ENCODE data around the gene TMC3.
"Not testable (repeated sequence)": the region's sequence is repeated elsewhere in the genome, so short reads cannot be mapped to it uniquely, and the experiment has no call there.

The TMC3 gene

DNA sequence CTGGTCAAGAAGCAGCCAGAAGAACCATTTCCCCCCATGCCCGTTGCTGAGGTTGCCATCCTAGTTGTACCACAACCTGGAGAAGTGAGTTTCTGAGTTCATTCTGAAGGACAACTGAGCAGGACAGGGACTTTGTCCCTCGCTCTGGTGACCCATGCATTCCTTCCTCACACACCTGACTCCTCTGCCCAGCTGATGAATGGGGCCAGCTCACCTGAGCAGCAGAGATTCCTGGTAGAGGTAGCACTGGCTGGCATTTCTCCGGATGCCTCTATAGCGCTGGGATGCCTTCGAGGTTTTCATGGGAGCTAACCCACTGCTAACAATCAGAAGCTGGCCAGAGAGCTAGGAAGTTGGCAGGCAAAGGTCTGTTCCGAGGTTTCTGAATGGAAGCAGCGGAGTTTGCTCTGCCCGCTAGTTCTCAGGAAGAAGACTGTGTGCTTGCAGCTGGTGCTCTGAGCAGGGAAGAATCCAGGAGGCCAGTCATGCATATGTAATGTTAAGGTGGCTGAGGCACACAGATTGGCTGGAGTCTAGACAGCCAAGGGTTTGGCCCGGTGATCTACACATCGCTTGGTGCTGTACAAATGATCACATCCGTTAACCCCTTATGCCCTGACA lies at the start of gene TMC3:
Gene TMC3 (minus strand): TSS at position 439 of the 621 bp plus-strand sequence. CDS start 136 bp downstream, at position 303.
- Mint-ChIP-seq H3K9me3 (no peaks in the 10 kb centered on the region), H3K4me3 (no peak within 1 kb of the TSS), H3K27ac (no peak within 1 kb of the TSS), H3K36me3 (ENCODE audit: low read depth) (no peaks in the 10 kb centered on the region), H3K27me3 (no peaks in the 10 kb centered on the region), H3K4me1 (no peaks in the 10 kb centered on the region)
- no peak for ATAC-seq
- DNase-seq: no peak

DNA sequence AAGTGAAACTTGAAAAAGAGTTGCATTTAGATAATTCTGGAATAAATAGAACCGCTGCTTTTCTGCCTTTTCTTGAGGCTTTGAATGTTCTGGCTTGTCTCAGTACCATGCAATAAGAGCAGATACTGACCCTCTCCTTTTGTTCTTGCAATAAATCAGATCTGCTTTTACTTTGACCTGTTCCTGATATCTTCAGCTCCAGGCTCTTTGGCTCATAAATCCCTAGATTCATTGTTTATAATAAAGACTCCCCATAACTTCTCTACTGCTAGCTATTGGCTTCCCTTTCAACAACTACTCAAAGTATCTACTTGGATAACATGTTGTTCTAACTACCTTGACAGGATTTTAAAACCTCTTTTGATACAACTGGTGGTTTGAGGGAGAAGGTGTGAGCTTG lies 47.4 kb upstream of the TMC3 start:
- Mint-ChIP-seq H3K27me3 (no peaks in the 10 kb centered on the region), H3K9me3 (no peaks in the 10 kb centered on the region), H3K4me1 (no peaks in the 10 kb centered on the region), H3K36me3 (ENCODE audit: low read depth) (no peaks in the 10 kb centered on the region), H3K27ac (no peak overlapping the region), H3K4me3 (no peak overlapping the region)
- DNase-seq (no peak), ATAC-seq (no peak)

DNA sequence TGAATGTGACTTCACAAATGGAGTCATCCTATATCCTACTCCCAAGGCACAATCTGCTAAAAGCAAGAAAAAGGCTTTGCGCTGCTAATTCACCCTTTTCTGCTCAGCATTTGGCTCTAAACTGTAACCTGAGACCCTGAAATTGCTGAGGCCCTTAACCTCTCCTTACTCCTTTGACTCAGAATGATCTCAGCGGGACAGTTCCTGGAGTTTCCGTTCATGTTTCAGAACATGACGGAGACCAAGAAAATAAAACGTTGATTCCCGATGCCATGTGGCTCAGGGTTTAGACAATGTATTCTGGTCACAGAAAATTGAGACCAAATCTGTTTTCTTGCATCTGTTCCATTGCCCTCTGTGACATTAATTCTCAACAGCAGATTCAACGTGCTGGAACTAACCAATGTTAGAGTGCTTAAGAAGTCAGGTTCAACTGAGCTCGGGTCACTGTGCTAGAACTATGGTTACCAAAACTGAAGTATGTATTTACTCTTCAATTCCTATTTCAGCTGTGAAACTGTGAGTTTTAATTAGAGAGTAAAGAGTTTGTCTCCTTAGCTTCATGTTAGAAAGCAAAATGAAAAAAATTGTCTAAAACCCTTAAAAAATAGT lies 45.4 kb upstream of the TMC3 start:
- no peak overlapping the region for H3K27ac Mint-ChIP-seq
- ATAC-seq: no peak
- H3K4me1 Mint-ChIP-seq: peaks cover 4% of the 10 kb centered on the region
- peaks cover 8% of the 10 kb centered on the region for H3K27me3 Mint-ChIP-seq
- no peak for DNase-seq
- H3K9me3 Mint-ChIP-seq: no peaks in the 10 kb centered on the region
- H3K36me3 Mint-ChIP-seq (ENCODE audit: low read depth): no peaks in the 10 kb centered on the region
- no peak overlapping the region for H3K4me3 Mint-ChIP-seq

DNA sequence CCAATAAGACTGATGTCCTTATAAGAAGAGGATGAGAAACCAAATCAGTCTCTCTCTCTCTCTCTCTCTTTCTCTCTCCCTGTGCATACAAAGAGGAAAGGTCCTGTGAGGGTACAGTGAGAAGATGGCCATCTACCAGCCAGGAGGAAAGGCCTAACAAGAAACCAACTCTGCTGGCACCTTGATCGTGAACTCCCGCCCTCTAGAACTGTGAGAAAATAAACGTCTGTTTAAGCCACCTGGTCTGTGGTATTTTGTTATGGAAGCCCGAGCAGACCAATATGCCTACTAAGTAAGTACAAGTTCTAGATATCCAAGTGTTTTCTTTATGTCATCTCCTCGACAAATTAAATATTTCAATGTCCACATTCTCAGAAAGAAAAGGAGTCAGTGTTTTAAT lies 44.9 kb upstream of the TMC3 start:
- no peak for DNase-seq
- Mint-ChIP-seq H3K27ac (no peak overlapping the region), H3K27me3 (peaks cover 11% of the 10 kb centered on the region)

DNA sequence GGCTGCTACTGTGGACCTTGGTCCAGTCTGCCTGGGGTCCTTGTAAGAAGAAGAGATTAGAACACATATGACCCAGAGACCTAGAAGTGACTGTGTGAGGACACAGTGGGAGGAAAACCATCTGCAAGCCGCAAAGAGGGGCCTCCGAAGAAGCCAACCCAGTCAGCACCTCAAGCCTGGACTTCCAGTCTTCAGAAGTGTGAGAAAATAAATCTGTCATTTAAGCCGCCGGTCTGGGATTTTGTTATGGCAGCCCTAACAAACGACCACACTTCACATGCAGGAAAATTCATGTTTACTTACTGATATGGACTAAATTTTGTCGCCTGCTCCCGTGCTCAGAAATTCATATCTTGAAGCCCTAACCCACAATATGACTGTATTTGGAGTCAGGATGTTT lies 44.4 kb upstream of the TMC3 start:
- no peak for ATAC-seq
- Mint-ChIP-seq H3K9me3 (no peaks in the 10 kb centered on the region), H3K4me1 (peaks cover 7% of the 10 kb centered on the region), H3K27me3 (peaks cover 11% of the 10 kb centered on the region), H3K4me3 (no peak overlapping the region), H3K27ac (no peak overlapping the region), H3K36me3 (ENCODE audit: low read depth) (no peaks in the 10 kb centered on the region)
- no peak for DNase-seq

More for the DNA sequence above, 44.9 kb upstream of the TMC3 start:
- ATAC-seq: no peak
- Mint-ChIP-seq H3K9me3 (no peaks in the 10 kb centered on the region), H3K4me3 (no peak overlapping the region), H3K4me1 (peaks cover 7% of the 10 kb centered on the region), H3K36me3 (ENCODE audit: low read depth) (no peaks in the 10 kb centered on the region)

DNA sequence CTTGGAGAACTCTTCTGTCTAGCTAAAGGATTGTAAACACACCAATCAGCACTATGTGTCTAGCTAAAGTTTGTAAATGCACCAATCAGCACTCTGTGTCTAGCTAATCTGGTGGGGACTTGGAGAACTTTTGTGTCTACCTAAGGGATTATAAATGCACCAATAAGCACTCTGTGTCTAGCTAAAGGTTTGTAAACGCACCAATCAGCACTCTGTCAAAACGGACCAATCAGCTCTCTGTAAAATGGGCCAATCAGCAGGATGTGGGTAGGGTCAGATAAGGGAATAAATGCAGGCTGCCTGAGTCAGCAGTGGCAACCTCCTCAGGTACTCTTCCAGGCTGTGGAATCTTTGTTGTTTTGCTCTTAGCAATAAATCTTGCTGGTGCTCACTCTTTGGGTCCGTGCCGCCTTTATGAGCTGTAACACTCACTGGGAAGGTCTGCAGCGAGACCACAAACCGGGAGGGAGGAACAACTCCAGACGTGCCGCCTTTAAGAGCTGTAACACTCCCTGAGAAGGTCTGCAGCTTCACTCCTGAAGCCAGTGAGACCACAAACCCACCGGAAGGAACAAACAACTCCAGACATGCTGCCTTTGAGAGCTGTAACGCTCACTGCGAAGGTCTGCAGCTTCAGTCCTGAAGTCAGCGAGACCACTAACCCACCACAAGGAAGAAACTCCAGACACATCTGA lies 40.4 kb upstream of the TMC3 start:
- DNase-seq; ATAC-seq; H3K36me3 Mint-ChIP-seq (ENCODE audit: low read depth); H3K9me3 Mint-ChIP-seq; H3K27ac Mint-ChIP-seq: not testable (repeated sequence)
- peaks cover 11% of the 10 kb centered on the region for H3K27me3 Mint-ChIP-seq
- H3K4me1 Mint-ChIP-seq: peaks cover 12% of the 10 kb centered on the region
- peak overlapping the region; percentile 42 for H3K4me3 Mint-ChIP-seq

DNA sequence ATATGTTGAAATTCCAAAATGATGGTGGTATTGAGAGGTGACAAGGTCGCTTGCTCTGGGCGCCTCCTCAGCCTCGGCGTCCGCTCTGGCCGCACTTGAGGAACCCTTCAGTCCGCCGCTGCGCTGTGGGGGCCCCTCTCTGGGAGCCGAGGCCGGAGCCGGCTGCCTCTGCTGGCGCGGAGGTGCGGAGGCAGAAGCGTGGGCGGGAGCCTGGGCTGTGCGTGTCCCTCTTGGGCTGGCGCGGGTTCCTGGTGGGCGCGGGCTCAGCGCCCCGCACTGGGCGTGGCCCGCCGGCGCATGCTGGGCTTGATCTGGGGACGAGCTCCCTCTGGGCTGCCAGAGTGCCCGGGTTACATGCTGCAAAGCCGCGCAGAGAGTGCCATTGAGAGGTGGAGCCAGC lies 39.8 kb upstream of the TMC3 start:
- H3K4me3 Mint-ChIP-seq: no peak overlapping the region
- no peaks in the 10 kb centered on the region for H3K9me3 Mint-ChIP-seq
- no peak for ATAC-seq
- no peaks in the 10 kb centered on the region for H3K36me3 Mint-ChIP-seq (ENCODE audit: low read depth)
- peaks cover 11% of the 10 kb centered on the region for H3K27me3 Mint-ChIP-seq
- no peak for DNase-seq
- no peak overlapping the region for H3K27ac Mint-ChIP-seq
- H3K4me1 Mint-ChIP-seq: peaks cover 12% of the 10 kb centered on the region

DNA sequence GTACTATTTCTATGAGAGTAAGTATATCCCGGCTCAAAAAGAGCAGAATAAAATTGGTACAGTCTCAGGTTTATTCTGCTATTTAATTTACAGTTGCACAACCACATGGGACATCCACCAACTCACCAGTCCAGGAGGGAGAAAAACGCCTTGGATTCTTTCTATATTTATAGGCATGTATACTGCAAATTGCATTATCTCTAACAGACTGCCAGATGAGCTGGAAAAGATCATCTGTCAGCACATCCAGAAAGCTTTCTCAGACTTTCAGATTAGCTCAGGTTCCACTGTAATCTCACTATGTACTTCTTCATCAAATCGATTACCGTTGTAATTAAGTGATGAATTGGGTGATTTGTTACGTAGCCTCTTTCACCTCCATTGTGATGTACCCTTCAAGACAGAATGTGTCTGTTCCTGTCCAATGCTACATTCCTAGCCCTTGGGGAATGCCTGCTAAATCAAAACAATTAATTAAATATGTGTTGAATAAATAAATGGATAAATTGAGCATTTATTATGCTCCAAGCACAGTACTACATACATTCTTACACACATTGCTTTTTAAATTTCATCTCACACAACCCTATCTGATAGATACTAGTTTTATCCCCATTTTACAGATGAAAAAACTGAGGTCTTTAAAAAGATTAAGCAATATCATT lies 38.1 kb upstream of the TMC3 start:
- DNase-seq: no peak
- ATAC-seq: no peak
- H3K27me3 Mint-ChIP-seq: peaks cover 11% of the 10 kb centered on the region
- H3K36me3 Mint-ChIP-seq (ENCODE audit: low read depth): no peaks in the 10 kb centered on the region
- H3K27ac Mint-ChIP-seq: no peak overlapping the region
- H3K4me3 Mint-ChIP-seq: no peak overlapping the region
- H3K4me1 Mint-ChIP-seq: peaks cover 12% of the 10 kb centered on the region
- no peaks in the 10 kb centered on the region for H3K9me3 Mint-ChIP-seq

DNA sequence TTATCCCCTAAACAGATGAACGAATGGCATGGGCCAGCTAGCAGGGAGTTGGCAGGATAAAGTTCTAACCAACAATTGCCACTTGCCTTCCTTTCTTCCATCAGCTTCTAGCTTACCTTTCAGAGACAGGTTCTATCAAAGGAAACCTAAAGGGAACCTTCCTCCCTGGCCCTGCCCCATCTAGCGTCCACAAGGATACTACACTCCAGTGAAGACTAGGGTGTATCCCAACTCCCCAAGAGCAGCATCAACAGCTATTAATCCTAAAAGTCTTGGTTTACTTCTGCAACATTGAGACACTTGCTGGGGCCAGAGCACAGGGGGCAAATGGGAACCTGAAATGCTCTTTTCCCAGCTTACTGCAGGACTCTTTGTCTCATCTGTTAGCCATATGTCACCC lies 37.0 kb upstream of the TMC3 start:
- no peak for ATAC-seq
- Mint-ChIP-seq H3K4me3 (no peak overlapping the region), H3K36me3 (ENCODE audit: low read depth) (no peaks in the 10 kb centered on the region), H3K9me3 (no peaks in the 10 kb centered on the region), H3K27ac (no peak overlapping the region), H3K27me3 (peaks cover 10% of the 10 kb centered on the region), H3K4me1 (peaks cover 12% of the 10 kb centered on the region)
- no peak for DNase-seq

DNA sequence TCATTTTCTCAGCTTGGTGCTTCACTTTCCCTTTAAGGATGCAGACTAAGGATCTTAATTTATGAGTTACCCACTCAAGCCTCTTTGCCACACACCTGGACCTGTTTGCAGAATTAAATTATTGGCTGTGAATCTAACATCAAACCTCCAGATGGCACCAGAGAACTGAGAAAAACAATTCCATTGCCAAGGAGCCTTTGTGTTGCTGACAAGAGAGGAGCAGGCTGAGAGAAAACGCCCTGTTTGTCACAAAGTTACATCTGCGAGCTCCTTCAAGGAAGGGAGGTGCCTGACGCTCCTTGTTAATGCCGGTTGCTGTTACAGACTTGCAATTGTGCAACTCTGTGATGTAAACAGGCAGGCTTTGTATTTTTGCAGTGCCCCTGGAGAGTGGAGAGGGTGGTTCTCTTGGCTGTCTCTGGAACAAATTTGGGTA lies 36.3 kb upstream of the TMC3 start:
- ATAC-seq (peak; percentile 40), DNase-seq (no peak)

DNA sequence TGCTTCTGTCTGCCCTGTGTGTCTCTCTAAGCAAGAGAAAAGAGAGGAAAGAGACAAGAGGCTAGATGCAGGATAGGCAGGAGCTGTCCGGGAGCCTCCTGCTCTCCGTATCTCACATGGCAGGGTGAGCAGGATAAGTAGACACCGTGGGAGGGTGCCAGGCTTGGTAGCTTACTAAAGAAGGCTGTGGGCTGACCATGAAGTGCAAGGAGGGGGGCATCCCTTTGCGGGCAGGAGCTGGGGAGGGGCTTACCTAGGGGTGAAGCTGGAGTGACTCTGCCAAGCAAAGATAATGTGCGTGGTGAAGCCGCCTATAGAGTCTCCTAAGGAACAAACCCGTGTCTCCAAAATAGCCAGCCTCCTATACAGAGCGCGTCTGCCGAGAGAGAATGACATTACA lies 33.7 kb upstream of the TMC3 start:
- ATAC-seq: no peak
- Mint-ChIP-seq H3K4me1 (peaks cover 5% of the 10 kb centered on the region), H3K27me3 (no peaks in the 10 kb centered on the region), H3K36me3 (ENCODE audit: low read depth) (no peaks in the 10 kb centered on the region), H3K9me3 (no peaks in the 10 kb centered on the region), H3K4me3 (no peak overlapping the region), H3K27ac (no peak overlapping the region)
- DNase-seq: no peak

More for the DNA sequence above, 36.3 kb upstream of the TMC3 start:
- H3K9me3 Mint-ChIP-seq: no peaks in the 10 kb centered on the region
- peaks cover 12% of the 10 kb centered on the region for H3K4me1 Mint-ChIP-seq
- H3K4me3 Mint-ChIP-seq: no peak overlapping the region
- no peak overlapping the region for H3K27ac Mint-ChIP-seq
- no peaks in the 10 kb centered on the region for H3K36me3 Mint-ChIP-seq (ENCODE audit: low read depth)
- peaks cover 8% of the 10 kb centered on the region for H3K27me3 Mint-ChIP-seq

DNA sequence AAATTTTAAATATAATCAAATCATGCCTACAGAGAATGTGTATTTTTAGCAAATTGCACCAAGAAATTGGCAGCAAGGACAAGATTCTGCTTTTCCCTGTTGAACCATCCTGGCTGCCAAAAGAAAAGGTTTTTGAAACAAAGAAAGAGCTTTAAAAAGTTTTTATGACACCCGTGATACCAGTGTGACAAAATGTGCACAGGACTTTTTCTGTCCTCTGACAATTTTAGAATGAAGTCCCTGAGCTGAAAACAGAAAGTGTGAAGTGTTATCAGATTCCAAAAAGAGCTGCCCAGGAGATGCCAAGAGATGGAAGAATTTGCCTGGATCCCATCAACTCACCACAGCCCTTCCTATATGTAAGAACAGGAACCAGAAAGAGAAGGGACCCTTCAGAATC lies 33.2 kb upstream of the TMC3 start:
- Mint-ChIP-seq H3K36me3 (ENCODE audit: low read depth) (no peaks in the 10 kb centered on the region), H3K27ac (no peak overlapping the region), H3K27me3 (no peaks in the 10 kb centered on the region), H3K4me3 (no peak overlapping the region), H3K9me3 (no peaks in the 10 kb centered on the region), H3K4me1 (peaks cover 5% of the 10 kb centered on the region)
- DNase-seq (no peak), ATAC-seq (no peak)

DNA sequence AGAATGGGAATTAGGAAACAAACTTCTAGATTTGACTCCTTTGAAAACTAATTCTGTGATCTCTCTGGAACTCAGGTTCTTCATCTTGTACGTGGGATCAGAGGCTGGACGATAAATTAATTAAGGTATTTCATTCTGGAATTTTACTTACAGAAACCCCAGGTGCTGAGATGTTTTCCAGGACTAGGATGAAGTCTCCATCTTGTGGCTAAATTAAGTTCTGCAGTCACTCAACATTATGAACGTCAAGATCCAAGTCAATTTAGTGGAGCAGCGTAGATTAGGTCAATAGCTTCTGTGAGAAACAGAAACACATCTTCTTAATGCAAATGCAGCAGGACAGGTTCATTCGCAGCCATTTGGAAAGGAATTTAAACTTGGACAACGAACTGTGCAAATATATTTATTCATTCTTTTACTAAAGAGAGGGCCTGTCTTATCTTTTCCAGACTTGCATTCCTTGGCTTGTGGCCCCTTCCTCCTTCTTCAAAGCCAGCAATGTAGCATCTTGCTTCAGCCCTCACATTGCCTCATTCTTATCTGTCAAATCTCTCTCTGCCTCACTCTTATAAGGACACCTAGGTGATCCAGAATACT lies 26.7 kb upstream of the TMC3 start:
- H3K27ac Mint-ChIP-seq: no peak overlapping the region
- no peaks in the 10 kb centered on the region for H3K27me3 Mint-ChIP-seq
- no peak for DNase-seq
- no peaks in the 10 kb centered on the region for H3K36me3 Mint-ChIP-seq (ENCODE audit: low read depth)
- H3K9me3 Mint-ChIP-seq: no peaks in the 10 kb centered on the region
- ATAC-seq: no peak
- no peaks in the 10 kb centered on the region for H3K4me1 Mint-ChIP-seq
- H3K4me3 Mint-ChIP-seq: no peak overlapping the region

DNA sequence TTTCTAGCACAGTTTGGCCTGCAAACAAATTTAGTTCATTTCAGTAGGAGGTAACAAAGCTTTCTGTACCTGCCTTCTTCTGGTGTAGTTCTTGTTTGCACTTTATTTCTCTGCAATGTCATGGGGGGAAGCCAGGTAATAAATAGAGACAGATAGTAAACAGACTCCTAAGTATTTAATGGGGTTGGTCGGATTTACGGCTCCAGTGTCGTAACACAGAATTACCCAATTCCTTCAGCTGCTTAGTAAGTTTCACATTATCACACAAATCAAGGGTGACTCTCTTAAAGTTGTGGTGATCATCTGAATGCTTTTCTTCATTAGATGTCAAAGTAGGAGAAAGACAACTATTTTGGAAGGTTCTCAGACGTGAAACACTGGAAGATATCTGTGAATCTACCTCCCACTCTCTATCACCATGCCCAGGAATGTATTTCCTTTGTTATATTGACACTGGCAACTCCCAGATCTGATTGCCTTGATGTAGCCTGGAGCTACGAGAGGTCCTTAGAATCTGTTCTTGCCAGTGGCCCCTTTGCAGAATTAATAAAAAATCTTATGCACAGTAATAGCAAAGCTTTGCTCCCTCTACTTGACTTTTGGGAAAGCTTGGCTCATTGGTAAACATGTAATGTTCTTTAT lies 25.0 kb upstream of the TMC3 start:
- Mint-ChIP-seq H3K36me3 (ENCODE audit: low read depth) (no peaks in the 10 kb centered on the region), H3K9me3 (no peaks in the 10 kb centered on the region), H3K27ac (no peak overlapping the region), H3K27me3 (no peaks in the 10 kb centered on the region), H3K4me1 (no peaks in the 10 kb centered on the region), H3K4me3 (no peak overlapping the region)
- no peak for DNase-seq
- no peak for ATAC-seq
